ENCODE measurements around the gene SPEF2. TPM values are rescaled to one million over a fixed set of nuclear protein-coding genes. Genes with fewer than 3 reads are reported as not detected.

SPEF2 gene
- total and polyA plus RNA-seq, 2 experiments from 2014 or later: 0.17 to 0.21 TPM

DNA sequence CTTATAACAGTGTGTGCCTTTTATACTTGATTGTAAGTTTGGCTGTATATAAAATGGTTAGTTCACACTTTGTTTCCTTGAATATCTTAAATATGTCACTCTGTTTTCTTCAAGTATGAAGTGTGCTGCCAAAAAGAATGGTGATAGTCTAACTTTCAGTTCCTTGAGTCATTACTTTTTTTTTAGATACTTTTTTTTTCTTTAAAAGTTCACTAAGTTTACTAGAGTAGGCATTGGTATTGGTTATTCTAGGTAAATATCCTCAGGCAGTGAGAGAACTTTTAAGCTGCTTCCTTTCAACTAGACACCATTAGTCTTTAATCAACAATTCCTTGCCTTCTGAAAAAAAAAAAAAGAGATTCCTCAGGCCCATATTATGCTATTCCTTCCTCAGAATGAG, 41.9 kb downstream of the SPEF2 start (continued):
- TF ChIP-seq, protein P1, sequence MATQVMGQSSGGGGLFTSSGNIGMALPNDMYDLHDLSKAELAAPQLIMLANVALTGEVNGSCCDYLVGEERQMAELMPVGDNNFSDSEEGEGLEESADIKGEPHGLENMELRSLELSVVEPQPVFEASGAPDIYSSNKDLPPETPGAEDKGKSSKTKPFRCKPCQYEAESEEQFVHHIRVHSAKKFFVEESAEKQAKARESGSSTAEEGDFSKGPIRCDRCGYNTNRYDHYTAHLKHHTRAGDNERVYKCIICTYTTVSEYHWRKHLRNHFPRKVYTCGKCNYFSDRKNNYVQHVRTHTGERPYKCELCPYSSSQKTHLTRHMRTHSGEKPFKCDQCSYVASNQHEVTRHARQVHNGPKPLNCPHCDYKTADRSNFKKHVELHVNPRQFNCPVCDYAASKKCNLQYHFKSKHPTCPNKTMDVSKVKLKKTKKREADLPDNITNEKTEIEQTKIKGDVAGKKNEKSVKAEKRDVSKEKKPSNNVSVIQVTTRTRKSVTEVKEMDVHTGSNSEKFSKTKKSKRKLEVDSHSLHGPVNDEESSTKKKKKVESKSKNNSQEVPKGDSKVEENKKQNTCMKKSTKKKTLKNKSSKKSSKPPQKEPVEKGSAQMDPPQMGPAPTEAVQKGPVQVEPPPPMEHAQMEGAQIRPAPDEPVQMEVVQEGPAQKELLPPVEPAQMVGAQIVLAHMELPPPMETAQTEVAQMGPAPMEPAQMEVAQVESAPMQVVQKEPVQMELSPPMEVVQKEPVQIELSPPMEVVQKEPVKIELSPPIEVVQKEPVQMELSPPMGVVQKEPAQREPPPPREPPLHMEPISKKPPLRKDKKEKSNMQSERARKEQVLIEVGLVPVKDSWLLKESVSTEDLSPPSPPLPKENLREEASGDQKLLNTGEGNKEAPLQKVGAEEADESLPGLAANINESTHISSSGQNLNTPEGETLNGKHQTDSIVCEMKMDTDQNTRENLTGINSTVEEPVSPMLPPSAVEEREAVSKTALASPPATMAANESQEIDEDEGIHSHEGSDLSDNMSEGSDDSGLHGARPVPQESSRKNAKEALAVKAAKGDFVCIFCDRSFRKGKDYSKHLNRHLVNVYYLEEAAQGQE (IDR thresholded peaks at IDR 0.05; ENCODE audit: unreplicated experiment): no peak
- TF ChIP-seq POLR2AphosphoS5 (IDR thresholded peaks at IDR 0.05; ENCODE audit: low read depth) (no peak), EZH2 (IDR thresholded peaks at IDR 0.05; ENCODE audit: low read depth, unreplicated experiment) (no peak), ZNF114 (CRISPR knock-in tag; IDR thresholded peaks at IDR 0.05) (no peak), ZNF331 (CRISPR knock-in tag; IDR thresholded peaks at IDR 0.05; ENCODE audit: low read depth) (no peak), CREB1 (CRISPR knock-in tag; IDR thresholded peaks at IDR 0.05; ENCODE audit: low read depth) (no peak), JUNB (IDR thresholded peaks at IDR 0.05; ENCODE audit: unreplicated experiment) (no peak), STAT1 (IDR thresholded peaks at IDR 0.05; ENCODE audit: unreplicated experiment) (no peak), EZH2phosphoT487 (IDR thresholded peaks at IDR 0.05; ENCODE audit: unreplicated experiment) (no peak)
- TF ChIP-seq, protein P2, sequence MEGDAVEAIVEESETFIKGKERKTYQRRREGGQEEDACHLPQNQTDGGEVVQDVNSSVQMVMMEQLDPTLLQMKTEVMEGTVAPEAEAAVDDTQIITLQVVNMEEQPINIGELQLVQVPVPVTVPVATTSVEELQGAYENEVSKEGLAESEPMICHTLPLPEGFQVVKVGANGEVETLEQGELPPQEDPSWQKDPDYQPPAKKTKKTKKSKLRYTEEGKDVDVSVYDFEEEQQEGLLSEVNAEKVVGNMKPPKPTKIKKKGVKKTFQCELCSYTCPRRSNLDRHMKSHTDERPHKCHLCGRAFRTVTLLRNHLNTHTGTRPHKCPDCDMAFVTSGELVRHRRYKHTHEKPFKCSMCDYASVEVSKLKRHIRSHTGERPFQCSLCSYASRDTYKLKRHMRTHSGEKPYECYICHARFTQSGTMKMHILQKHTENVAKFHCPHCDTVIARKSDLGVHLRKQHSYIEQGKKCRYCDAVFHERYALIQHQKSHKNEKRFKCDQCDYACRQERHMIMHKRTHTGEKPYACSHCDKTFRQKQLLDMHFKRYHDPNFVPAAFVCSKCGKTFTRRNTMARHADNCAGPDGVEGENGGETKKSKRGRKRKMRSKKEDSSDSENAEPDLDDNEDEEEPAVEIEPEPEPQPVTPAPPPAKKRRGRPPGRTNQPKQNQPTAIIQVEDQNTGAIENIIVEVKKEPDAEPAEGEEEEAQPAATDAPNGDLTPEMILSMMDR (conservative IDR thresholded peaks at IDR 0.05; ENCODE audit: low read depth in 2 of 2): no peak

DNA sequence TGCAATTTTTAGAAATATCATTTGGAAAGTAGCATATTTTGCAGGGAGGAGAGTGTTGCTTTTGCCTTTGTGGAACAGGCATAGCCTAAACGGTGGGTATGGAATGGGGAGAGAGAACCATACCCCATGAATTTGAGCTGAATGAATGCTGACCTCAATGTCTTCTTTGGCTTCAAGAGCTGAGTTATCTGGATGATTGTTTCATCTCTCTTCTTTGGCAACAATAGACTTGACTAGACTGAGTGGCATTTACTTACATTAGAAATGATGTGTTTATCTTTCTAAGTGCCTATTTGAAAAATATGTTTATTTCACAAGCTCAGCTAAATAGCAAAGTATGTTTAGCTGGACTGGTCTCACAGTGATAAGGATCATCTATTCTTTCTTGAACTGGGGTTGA, 42.8 kb downstream of the SPEF2 start:
- no peaks in the 10 kb centered on the region for H3K79me2 ChIP-seq (replicated peaks; ENCODE audit: insufficient read depth)
- no peaks in the 10 kb centered on the region for H4K20me1 ChIP-seq (replicated peaks; ENCODE audit: insufficient read depth)
- H3K4me1 Mint-ChIP-seq: peaks cover 11% of the 10 kb centered on the region
- peaks cover 2% of the 10 kb centered on the region for H3K27me3 Mint-ChIP-seq (ENCODE audit: insufficient read depth, low read depth, poor library complexity)
- H3K4me3 Mint-ChIP-seq: no peak overlapping the region
- H3K9me2 ChIP-seq (ENCODE audit: insufficient read depth): peaks cover 8% of the 10 kb centered on the region; the same call in 1 of the 2 replicates
- H3K4me1 ChIP-seq (ENCODE audit: insufficient read depth): peaks cover 10% of the 10 kb centered on the region
- H3K4me2 ChIP-seq: no peak overlapping the region
- DNase-seq (ENCODE audit: low spot score): no peak
- H3K27ac Mint-ChIP-seq: no peak overlapping the region
- H3K9me3 Mint-ChIP-seq: no peaks in the 10 kb centered on the region
- no peak overlapping the region for H3K27ac ChIP-seq (ENCODE audit: low read depth)
- H3K4me3 ChIP-seq: no peak overlapping the region
- no peaks in the 10 kb centered on the region for H3K27me3 ChIP-seq (ENCODE audit: insufficient read depth)
- H3K36me3 Mint-ChIP-seq (ENCODE audit: low read depth): no peaks in the 10 kb centered on the region
- H3F3A ChIP-seq (replicated peaks; ENCODE audit: low read depth): no peaks in the 10 kb centered on the region
- H2AFZ ChIP-seq: no peak overlapping the region
- no peaks in the 10 kb centered on the region for H3K36me3 ChIP-seq (ENCODE audit: insufficient read depth)
- no peak for ATAC-seq
- no peak for TF ChIP-seq NANOG (IDR thresholded peaks at IDR 0.05; ENCODE audit: borderline replicate concordance)
- TF ChIP-seq CREB1 (CRISPR knock-in tag; IDR thresholded peaks at IDR 0.05; ENCODE audit: low read depth): no peak
- TF ChIP-seq EZH2 (IDR thresholded peaks at IDR 0.05; ENCODE audit: low read depth, unreplicated experiment): no peak
- TF ChIP-seq, protein P1 (IDR thresholded peaks at IDR 0.05; ENCODE audit: unreplicated experiment): no peak
- TF ChIP-seq, protein P2 (conservative IDR thresholded peaks at IDR 0.05; ENCODE audit: low read depth in 2 of 2): no peak
- no peak for TF ChIP-seq EZH2phosphoT487 (IDR thresholded peaks at IDR 0.05; ENCODE audit: unreplicated experiment)
- TF ChIP-seq, protein P3, sequence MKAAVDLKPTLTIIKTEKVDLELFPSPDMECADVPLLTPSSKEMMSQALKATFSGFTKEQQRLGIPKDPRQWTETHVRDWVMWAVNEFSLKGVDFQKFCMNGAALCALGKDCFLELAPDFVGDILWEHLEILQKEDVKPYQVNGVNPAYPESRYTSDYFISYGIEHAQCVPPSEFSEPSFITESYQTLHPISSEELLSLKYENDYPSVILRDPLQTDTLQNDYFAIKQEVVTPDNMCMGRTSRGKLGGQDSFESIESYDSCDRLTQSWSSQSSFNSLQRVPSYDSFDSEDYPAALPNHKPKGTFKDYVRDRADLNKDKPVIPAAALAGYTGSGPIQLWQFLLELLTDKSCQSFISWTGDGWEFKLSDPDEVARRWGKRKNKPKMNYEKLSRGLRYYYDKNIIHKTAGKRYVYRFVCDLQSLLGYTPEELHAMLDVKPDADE (IDR thresholded peaks at IDR 0.05): no peak
- no peak for TF ChIP-seq STAT1 (IDR thresholded peaks at IDR 0.05; ENCODE audit: unreplicated experiment)
- TF ChIP-seq ZNF114 (CRISPR knock-in tag; IDR thresholded peaks at IDR 0.05): no peak
- no peak for TF ChIP-seq JUNB (IDR thresholded peaks at IDR 0.05; ENCODE audit: unreplicated experiment)
